ENCODE data around the gene DLG2.

DNA sequence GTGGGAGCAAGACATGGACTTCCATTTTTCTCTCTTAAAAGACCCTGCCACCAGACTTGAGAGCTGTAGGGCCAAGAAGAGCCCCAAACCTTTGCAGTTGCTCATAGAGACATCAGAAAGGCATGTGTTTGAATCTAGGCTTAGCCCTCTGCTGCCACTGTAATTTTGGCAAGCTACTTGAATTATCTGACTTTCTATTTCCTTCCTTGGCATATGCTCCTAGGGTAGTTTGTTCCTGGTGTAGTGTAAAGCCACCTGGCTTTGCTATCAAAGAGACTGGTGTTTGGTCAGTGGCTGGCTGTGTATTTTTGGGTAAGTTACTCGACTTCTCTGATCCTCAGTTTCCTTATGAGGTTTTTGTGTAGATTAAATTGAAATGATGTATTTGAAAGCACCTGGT is 2088.9 kb downstream of the DLG2 start:
- TF ChIP-seq SP1 (IDR thresholded peaks at IDR 0.05; ENCODE audit: low read depth, low read length) (no peak), EZH2 (IDR thresholded peaks at IDR 0.05; ENCODE audit: low read depth, low read length, severe bottlenecking) (no peak), TAF7 (optimal IDR thresholded peaks at IDR 0.05; ENCODE audit: borderline replicate concordance, low read depth, low read length) (no peak), RAD21 (IDR thresholded peaks at IDR 0.05 in 1 of 2, conservative IDR thresholded peaks at IDR 0.05 in 1 of 2; ENCODE audit: low read depth in 2 of 2, low read length in 2 of 2) (no peak)
- TF ChIP-seq, protein P1, sequence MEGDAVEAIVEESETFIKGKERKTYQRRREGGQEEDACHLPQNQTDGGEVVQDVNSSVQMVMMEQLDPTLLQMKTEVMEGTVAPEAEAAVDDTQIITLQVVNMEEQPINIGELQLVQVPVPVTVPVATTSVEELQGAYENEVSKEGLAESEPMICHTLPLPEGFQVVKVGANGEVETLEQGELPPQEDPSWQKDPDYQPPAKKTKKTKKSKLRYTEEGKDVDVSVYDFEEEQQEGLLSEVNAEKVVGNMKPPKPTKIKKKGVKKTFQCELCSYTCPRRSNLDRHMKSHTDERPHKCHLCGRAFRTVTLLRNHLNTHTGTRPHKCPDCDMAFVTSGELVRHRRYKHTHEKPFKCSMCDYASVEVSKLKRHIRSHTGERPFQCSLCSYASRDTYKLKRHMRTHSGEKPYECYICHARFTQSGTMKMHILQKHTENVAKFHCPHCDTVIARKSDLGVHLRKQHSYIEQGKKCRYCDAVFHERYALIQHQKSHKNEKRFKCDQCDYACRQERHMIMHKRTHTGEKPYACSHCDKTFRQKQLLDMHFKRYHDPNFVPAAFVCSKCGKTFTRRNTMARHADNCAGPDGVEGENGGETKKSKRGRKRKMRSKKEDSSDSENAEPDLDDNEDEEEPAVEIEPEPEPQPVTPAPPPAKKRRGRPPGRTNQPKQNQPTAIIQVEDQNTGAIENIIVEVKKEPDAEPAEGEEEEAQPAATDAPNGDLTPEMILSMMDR (IDR thresholded peaks at IDR 0.05; ENCODE audit: control extremely low read depth in 1 of 3, insufficient read depth in 1 of 3, low read depth in 1 of 3, low read length in 3 of 3) = no peak
